H1 (cell line): ENCODE data around the gene TCERG1L. TPM values are rescaled to one million over a fixed set of nuclear protein-coding genes. Genes with fewer than 3 reads are reported as not detected.

ENCODE experiments used
- CTCF ChIA-PET: fragments of 300-600 bp; sonication (Branson Sonifier 250); formaldehyde crosslinking; loops from one replicate; lab custom pipeline; 2021; ENCODE audit not compliant: partially characterized antibody; lab: Charles Lee
- POLR2A ChIA-PET: fragments of 300-600 bp; sonication (Branson Sonifier 250); formaldehyde crosslinking; loops from one replicate; lab custom pipeline; 2021; ENCODE audit warnings: inconsistent platforms; ENCODE audit not compliant: partially characterized antibody; lab: Charles Lee
- DNase-seq, 2 experiments: peaks; one replicate each; pipeline versions ENCODE4 v3.0.0 to v3.0.0-alpha.2; 2010 to 2022; ENCODE audit warnings: low spot score in 2 of 2, low read depth in 1 of 2, mixed read lengths in 1 of 2
- FAIRE-seq: peaks from 2 replicates; lab custom pipeline; 2011; peaks lifted over from hg19 to GRCh38; lab: Jason Lieb, UNC
- H2AFZ ChIP-seq: 2 replicates; pipeline ENCODE4 v1.8.1; 2012; ENCODE audit warnings: low read length, inconsistent platforms
- H2AK5ac ChIP-seq: 2 replicates; pipeline ENCODE4 v1.6.1; 2013; ENCODE audit warnings: low read depth, low read length
- H2BK120ac ChIP-seq: replicated peaks from 2 replicates; pipeline ENCODE3; 2013; ENCODE audit warnings: low read depth, low read length, inconsistent platforms
- H2BK12ac ChIP-seq: 2 replicates; pipeline ENCODE4 v1.6.1; 2013; ENCODE audit warnings: low read depth, low read length
- H2BK15ac ChIP-seq: 2 replicates; pipeline ENCODE4 v1.6.1; 2013; ENCODE audit warnings: low read length
- H2BK20ac ChIP-seq: 2 replicates; pipeline ENCODE4 v1.6.1; 2013; ENCODE audit warnings: low read length
- H2BK5ac ChIP-seq: 2 replicates; pipeline ENCODE4 v1.6.1; 2013; ENCODE audit warnings: low read depth, low read length
- H3K14ac ChIP-seq: 2 replicates; pipeline ENCODE4 v1.6.1; 2013; ENCODE audit warnings: inconsistent platforms; ENCODE audit not compliant: insufficient read length
- H3K18ac ChIP-seq: 2 replicates; pipeline ENCODE4 v1.6.1; 2013; ENCODE audit warnings: low read length; ENCODE audit errors: extremely low read depth
- H3K23ac ChIP-seq: 2 replicates; pipeline ENCODE4 v1.6.1; 2013; ENCODE audit warnings: inconsistent platforms; ENCODE audit not compliant: insufficient read length
- H3K23me2 ChIP-seq: 2 replicates; pipeline ENCODE4 v1.6.1; 2013; ENCODE audit warnings: low read depth, low read length
- H3K27ac ChIP-seq: 2 replicates; pipeline ENCODE4 v1.6.1; 2011; ENCODE audit warnings: low read depth, low read length, inconsistent platforms
- H3K27me3 ChIP-seq, 4 experiments: replicated peaks in 1 of 4; 1 replicate in 1 of 4; 2 replicates in 3 of 4; pipeline versions ENCODE4 v1.6.1 to v1.8.1; 2011 to 2013; ENCODE audit warnings: low read length in 3 of 4, mild to moderate bottlenecking in 3 of 4, inconsistent platforms in 2 of 4, mixed read lengths in 2 of 4, moderate library complexity in 1 of 4; ENCODE audit not compliant: control insufficient read depth in 3 of 4, insufficient read depth in 3 of 4; ENCODE audit errors: extremely low read depth in 1 of 4
- H3K36me3 ChIP-seq, 4 experiments: 2 replicates each; pipeline versions ENCODE4 v1.6.1 to v1.8.1; 2011 to 2013; ENCODE audit warnings: mild to moderate bottlenecking in 4 of 4, low read length in 3 of 4, moderate library complexity in 2 of 4, control low read depth in 1 of 4, inconsistent platforms in 1 of 4; ENCODE audit not compliant: insufficient read depth in 4 of 4, control insufficient read depth in 2 of 4
- H3K4ac ChIP-seq: replicated peaks from 2 replicates; pipeline ENCODE3; 2013; ENCODE audit warnings: low read length, low read depth, mixed read lengths, inconsistent platforms; ENCODE audit not compliant: insufficient read length
- H3K4me1 ChIP-seq, 4 experiments: replicated peaks in 1 of 4; 1 replicate in 1 of 4; 2 replicates in 3 of 4; pipeline versions ENCODE4 v1.6.1 to v1.8.1; 2011 to 2013; ENCODE audit warnings: low read length in 3 of 4, inconsistent platforms in 2 of 4, mixed read lengths in 1 of 4; ENCODE audit not compliant: insufficient read depth in 4 of 4, control insufficient read depth in 3 of 4
- H3K4me2 ChIP-seq, 2 experiments: 2 replicates each; pipeline versions ENCODE4 v1.6.1 to v1.8.1; 2011 to 2013; ENCODE audit warnings: low read depth in 2 of 2, low read length in 2 of 2, control low read depth in 1 of 2, inconsistent platforms in 1 of 2, mild to moderate bottlenecking in 1 of 2; ENCODE audit not compliant: insufficient read depth in 1 of 2
- H3K4me3 ChIP-seq, 4 experiments: fragments of 200-600, 300-600 bp in 1 of 4; sonication (generic), shearing (Covaris generic), sonication (Bioruptor Twin) in 1 of 4; 2 replicates each; pipeline versions ENCODE4 v1.5.1 to v1.8.1; 2011 to 2016; ENCODE audit warnings: low read length in 4 of 4, low read depth in 3 of 4, control low read depth in 2 of 4, inconsistent platforms in 2 of 4, mild to moderate bottlenecking in 2 of 4, mixed read lengths in 1 of 4, moderate library complexity in 1 of 4; ENCODE audit not compliant: insufficient read depth in 2 of 4; ENCODE audit errors: extremely low read depth in 1 of 4
- H3K56ac ChIP-seq: replicated peaks from 2 replicates; pipeline ENCODE3; 2013; ENCODE audit warnings: low read depth, mild to moderate bottlenecking, mixed read lengths, low read length, inconsistent platforms; ENCODE audit not compliant: insufficient read length
- H3K79me1 ChIP-seq: 2 replicates; pipeline ENCODE4 v1.6.1; 2013; ENCODE audit warnings: low read depth, low read length, control low read depth
- H3K79me2 ChIP-seq, 2 experiments: 2 replicates each; pipeline versions ENCODE4 v1.6.1 to v1.8.1; 2012 to 2013; ENCODE audit warnings: low read length in 2 of 2, mild to moderate bottlenecking in 2 of 2, inconsistent platforms in 1 of 2; ENCODE audit not compliant: insufficient read depth in 2 of 2, control insufficient read depth in 1 of 2
- H3K9ac ChIP-seq, 4 experiments: replicated peaks in 1 of 4; 1 replicate in 1 of 4; 2 replicates in 3 of 4; pipeline versions ENCODE4 v1.6.1 to v1.8.1; 2011 to 2013; ENCODE audit warnings: low read depth in 3 of 4, low read length in 3 of 4, control low read depth in 2 of 4, mild to moderate bottlenecking in 2 of 4, moderate library complexity in 2 of 4, inconsistent platforms in 1 of 4; ENCODE audit errors: extremely low read depth in 1 of 4
- H3K9me3 ChIP-seq, 2 experiments: 2 replicates each; pipeline versions ENCODE4 v1.6.1 to v1.8.1; 2012 to 2013; ENCODE audit warnings: mild to moderate bottlenecking in 2 of 2, moderate library complexity in 2 of 2, control low read depth in 1 of 2, inconsistent platforms in 1 of 2, low read depth in 1 of 2, low read length in 1 of 2, mixed read lengths in 1 of 2; ENCODE audit not compliant: insufficient read depth in 2 of 2
- H4K20me1 ChIP-seq, 2 experiments: replicated peaks in 1 of 2; 2 replicates each; pipeline versions ENCODE3 to v1.8.1; 2011 to 2013; ENCODE audit warnings: inconsistent platforms in 2 of 2, low read length in 2 of 2, mild to moderate bottlenecking in 1 of 2; ENCODE audit not compliant: insufficient read depth in 2 of 2, control insufficient read depth in 1 of 2
- H4K5ac ChIP-seq: 2 replicates; pipeline ENCODE4 v1.6.1; 2013; ENCODE audit warnings: low read length, low read depth, mixed read lengths, inconsistent platforms; ENCODE audit not compliant: insufficient read length
- H4K8ac ChIP-seq: 2 replicates; pipeline ENCODE4 v1.8.0; 2013; ENCODE audit warnings: mild to moderate bottlenecking, moderate library complexity, low read length, inconsistent platforms; ENCODE audit not compliant: insufficient read depth; ENCODE audit errors: extremely low read depth
- H4K91ac ChIP-seq: replicated peaks from 2 replicates; pipeline ENCODE3; 2013; ENCODE audit warnings: low read length, mixed read lengths, inconsistent platforms; ENCODE audit not compliant: insufficient read length
- SIX5 ChIP-seq: IDR thresholded peaks from 2 replicates; pipeline ENCODE4 v1.6.1; 2011; ENCODE audit warnings: mild to moderate bottlenecking, low read depth, low read length
- TCF12 ChIP-seq: IDR thresholded peaks from 2 replicates; pipeline ENCODE4 v1.6.1; 2011; ENCODE audit warnings: low read depth, mild to moderate bottlenecking, low read length
- WGBS, 2 experiments: shearing (Covaris generic) in 1 of 2; methylation state at CpG; one replicate each; pipeline versions ENCODE4 v1.1.6 to v1.1.7; 2013 to 2015; ENCODE audit warnings: low lambda C conversion rate in 2 of 2, mixed read lengths in 2 of 2, inconsistent platforms in 1 of 2, low coverage in 1 of 2, missing lambda C conversion rate in 1 of 2; ENCODE audit not compliant: insufficient replicate concordance in 2 of 2, insufficient coverage in 1 of 2, insufficient read length in 1 of 2; ENCODE audit errors: extremely low coverage in 1 of 2, missing lambda C conversion rate in 1 of 2; 5-methylcytosine and 5-hydroxymethylcytosine counted together
- polyA plus RNA-seq, 7 experiments: library from polyadenylated mRNA; depleted of rRNA in 3 of 7; stranded (reverse) in 5 of 7; unstranded in 2 of 7; fragments of >200 nt in 5 of 7; fragments of 200-250 nt in 2 of 7; gene quantifications; 1 replicate in 5 of 7; 2 replicates in 1 of 7; 4 replicates in 1 of 7; pipeline versions ENCODE4 v1.2.1 to v1.2.3, GENCODE V29; 2011 to 2013; ENCODE audit warnings: missing spikeins in 2 of 7, mixed read lengths in 2 of 7
- total RNA-seq: library from RNA; stranded (reverse); fragmentation: NEBNext Ultra II Directional; extraction: Animal tissue kit (Norgen Biotek cat#: 25700); gene quantifications from 2 replicates; pipeline ENCODE4 v1.2.1, GENCODE V29; 2021

TCERG1L gene
- total and polyA plus RNA-seq, 2 of the 8 experiments (the other 6 are each of a cell fraction or from before 2014, with no cell fraction given) = 3.9 to 6.9 TPM

DNA sequence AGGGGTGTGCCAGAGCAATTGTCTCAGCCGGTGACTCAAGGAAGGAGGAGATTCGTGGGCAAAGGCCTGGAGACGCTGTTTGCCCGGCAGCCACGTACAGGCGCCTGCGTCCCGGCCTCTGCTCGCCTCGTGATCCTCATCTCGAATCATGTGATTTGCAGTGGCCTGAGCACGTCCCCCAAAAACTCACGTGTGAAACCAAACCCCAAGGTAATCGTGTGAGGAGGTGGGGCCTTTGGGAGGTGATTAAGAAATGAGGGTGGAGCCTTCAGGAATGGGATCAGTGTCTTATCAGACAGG is 226.8 kb downstream of the TCERG1L start:
- Histone ChIP-seq H2BK20ac (no peak overlapping the region), H3K9me3 (peaks cover 0 to 3% of the 10 kb centered on the region in 2 experiments; a peak in 1 of 4 replicates), H3K14ac (no peak overlapping the region), H3K79me1 (no peaks in the 10 kb centered on the region), H2BK120ac (peak overlapping the region; percentile 34), H3K23ac (no peak overlapping the region), H2BK12ac (peak overlapping the region; percentile 95; the same call in 1 of the 2 replicates), H4K5ac (no peak overlapping the region), H3K4me2 (no peak overlapping the region), H3K27ac (no peak overlapping the region), H3K79me2 (no peaks in the 10 kb centered on the region), H2AFZ (0 out of 2 replicates have a peak overlapping the region, but pooled peaks have one; percentile 7), H4K8ac (no peak overlapping the region), H4K20me1 (no peaks in the 10 kb centered on the region), H4K91ac (peak overlapping the region; percentile 89), H3K23me2 (no peaks in the 10 kb centered on the region), H3K27me3 (no peaks in the 10 kb centered on the region; a peak in 3 of 7 replicates), H2BK15ac (peak overlapping the region; percentile 88; the same call in 1 of the 2 replicates), H2BK5ac (peak overlapping the region; percentile 87; the same call in 1 of the 2 replicates), H3K56ac (no peak overlapping the region), H3K4ac (no peak overlapping the region), H3K4me3 (no peak overlapping the region), H3K18ac (0 out of 2 replicates have a peak overlapping the region, but pooled peaks have one; percentile 83), H3K4me1 (peaks cover 0 to 5% (median 0%) of the 10 kb centered on the region in 4 experiments; a peak in 2 of 7 replicates), H3K36me3 (no peaks in the 10 kb centered on the region), H3K9ac (no peak overlapping the region), H2AK5ac (no peak overlapping the region)
- POLR2A ChIA-PET = interaction anchor here (1.2 kb wide), 1 partner anchor 97 kb away, joined by 3 read pairs; no protein-coding TSS in a partner anchor
- WGBS, 2 experiments = 83% methylated on average over 14 of the region's 14 CpGs; no CpG with 5 or more reads in 1 of the 2 experiments
- CTCF ChIA-PET = interaction anchor here (0.7 to 2.7 kb wide), 38 partner anchors 8 to 889 kb away, joined by 3 to 11 read pairs (median 4); no protein-coding TSS in a partner anchor
- DNase-seq (no peak), FAIRE-seq (no peak)
- TF ChIP-seq TCF12 (no peak), SIX5 (no peak)
